Activated CD4-positive, alpha-beta memory T cell treated with anti-CD3 and anti-CD28 coated beads for 36 hours (primary cell): ENCODE data around the gene DNAJC1. TPM values are rescaled to one million over a fixed set of nuclear protein-coding genes. Genes with fewer than 3 reads are reported as not detected.
"Not testable (repeated sequence)": the region's sequence is repeated elsewhere in the genome, so short reads cannot be mapped to it uniquely, and the experiment has no call there.

Experiments
- CTCF ChIA-PET: fragments of 350-600 bp; sonication (Branson Sonifier 250); formaldehyde crosslinking; loops from one replicate; lab custom pipeline; 2021; ENCODE audit warnings: antibody characterized with exemption, inconsistent platforms; lab: Charles Lee
- POLR2A ChIA-PET: fragments of 350-600 bp; sonication (Branson Sonifier 250); formaldehyde crosslinking; loops from one replicate; lab custom pipeline; 2021; ENCODE audit warnings: antibody characterized with exemption; lab: Charles Lee
- DNase-seq: peaks from one replicate; pipeline ENCODE4 v3.0.0-alpha.2; 2020
- H3K27ac Mint-ChIP-seq: one replicate; pipeline ENCODE4 v1.8.0; 2021; ENCODE audit warnings: mixed read lengths
- H3K27me3 Mint-ChIP-seq: one replicate; pipeline ENCODE4 v1.8.0; 2021; ENCODE audit warnings: mixed read lengths
- H3K36me3 Mint-ChIP-seq: one replicate; pipeline ENCODE4 v1.8.0; 2021; ENCODE audit warnings: mixed read lengths
- H3K4me1 Mint-ChIP-seq: one replicate; pipeline ENCODE4 v1.8.0; 2021; ENCODE audit warnings: low read depth, mixed read lengths
- H3K4me3 Mint-ChIP-seq: one replicate; pipeline ENCODE4 v1.8.0; 2021; ENCODE audit warnings: mild to moderate bottlenecking, mixed read lengths
- H3K9me3 Mint-ChIP-seq: one replicate; pipeline ENCODE4 v1.8.0; 2021; ENCODE audit warnings: mixed read lengths
- intact Hi-C: fragments of 100-400 bp; cut with micrococcal nuclease; formaldehyde crosslinking; loops from one replicate; pipeline ENCODE4 v1.15.1; 2023
- total RNA-seq, 2 experiments: library from RNA; stranded (reverse); gene quantifications; one replicate each; pipeline ENCODE4 v1.2.3, GENCODE V29; 2021

DNAJC1 gene, protein sequence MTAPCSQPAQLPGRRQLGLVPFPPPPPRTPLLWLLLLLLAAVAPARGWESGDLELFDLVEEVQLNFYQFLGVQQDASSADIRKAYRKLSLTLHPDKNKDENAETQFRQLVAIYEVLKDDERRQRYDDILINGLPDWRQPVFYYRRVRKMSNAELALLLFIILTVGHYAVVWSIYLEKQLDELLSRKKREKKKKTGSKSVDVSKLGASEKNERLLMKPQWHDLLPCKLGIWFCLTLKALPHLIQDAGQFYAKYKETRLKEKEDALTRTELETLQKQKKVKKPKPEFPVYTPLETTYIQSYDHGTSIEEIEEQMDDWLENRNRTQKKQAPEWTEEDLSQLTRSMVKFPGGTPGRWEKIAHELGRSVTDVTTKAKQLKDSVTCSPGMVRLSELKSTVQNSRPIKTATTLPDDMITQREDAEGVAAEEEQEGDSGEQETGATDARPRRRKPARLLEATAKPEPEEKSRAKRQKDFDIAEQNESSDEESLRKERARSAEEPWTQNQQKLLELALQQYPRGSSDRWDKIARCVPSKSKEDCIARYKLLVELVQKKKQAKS
- total RNA-seq, result 10 to 100 TPM; 24.0 to 24.8 TPM

DNA sequence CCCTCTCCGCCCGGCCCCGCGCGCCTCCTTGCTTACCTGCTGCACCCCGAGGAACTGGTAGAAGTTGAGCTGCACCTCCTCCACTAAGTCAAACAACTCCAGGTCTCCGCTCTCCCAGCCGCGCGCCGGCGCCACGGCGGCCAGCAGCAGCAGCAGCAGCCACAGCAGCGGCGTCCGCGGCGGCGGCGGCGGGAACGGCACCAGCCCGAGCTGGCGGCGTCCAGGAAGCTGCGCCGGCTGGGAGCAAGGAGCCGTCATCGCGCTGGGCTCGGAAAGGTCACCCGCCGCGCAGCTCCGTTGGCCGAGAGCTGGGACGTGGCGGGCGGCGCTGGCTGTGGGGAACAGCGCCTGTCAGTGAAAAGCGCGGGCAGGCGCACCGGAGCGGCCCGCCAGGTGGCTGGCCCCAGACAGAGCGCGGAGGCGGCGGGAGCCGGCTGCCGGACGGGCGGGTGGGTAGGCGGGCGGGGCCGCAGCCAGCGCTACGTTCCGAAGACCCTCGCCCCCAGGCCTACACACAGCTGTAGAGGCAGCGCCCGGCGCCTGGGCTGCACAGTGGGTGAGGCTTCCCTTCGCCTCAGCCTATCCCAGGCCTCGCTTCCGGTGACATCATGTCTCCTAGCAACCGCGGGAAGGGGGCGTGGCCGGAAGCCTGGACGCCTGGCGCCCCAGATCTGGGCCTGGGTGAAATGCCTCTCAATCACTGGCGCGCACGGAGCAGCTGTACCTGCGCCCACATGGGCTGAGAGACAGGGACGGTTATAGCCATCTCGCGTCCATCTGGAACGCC lies at the start of gene DNAJC1:
Gene DNAJC1, minus strand, starts transcription at position 554 of the 787 bp plus-strand sequence. Its CDS starts 296 bp downstream, at position 258.
- Mint-ChIP-seq H3K9me3 (peaks cover 6% of the 10 kb centered on the region), H3K4me1 (peaks cover 37% of the 10 kb centered on the region), H3K27ac (peak within 1 kb of the TSS; percentile 81), H3K27me3 (peaks cover 6% of the 10 kb centered on the region), H3K4me3 (peak within 1 kb of the TSS; percentile 87), H3K36me3 (peaks cover 7% of the 10 kb centered on the region)
- intact Hi-C loops, result loop anchor here (1.0 to 10.0 kb wide), 10 partner anchors 19 to 1091 kb away; partner anchors contain the start of genes BMI1 and MSRB2
- peak; percentile 99 for DNase-seq
- ChIA-PET CTCF (interaction anchor here (0.8 to 3.4 kb wide), 10 partner anchors 9 to 509 kb away, joined by 3 to 41 read pairs (median 4); partner anchors contain the start of gene SKIDA1), POLR2A (interaction anchor here (0.6 to 2.2 kb wide), 12 partner anchors 12 to 1436 kb away, joined by 3 to 12 read pairs (median 4); partner anchors contain the start of genes COMMD3, OTUD1 and SPAG6)

DNA sequence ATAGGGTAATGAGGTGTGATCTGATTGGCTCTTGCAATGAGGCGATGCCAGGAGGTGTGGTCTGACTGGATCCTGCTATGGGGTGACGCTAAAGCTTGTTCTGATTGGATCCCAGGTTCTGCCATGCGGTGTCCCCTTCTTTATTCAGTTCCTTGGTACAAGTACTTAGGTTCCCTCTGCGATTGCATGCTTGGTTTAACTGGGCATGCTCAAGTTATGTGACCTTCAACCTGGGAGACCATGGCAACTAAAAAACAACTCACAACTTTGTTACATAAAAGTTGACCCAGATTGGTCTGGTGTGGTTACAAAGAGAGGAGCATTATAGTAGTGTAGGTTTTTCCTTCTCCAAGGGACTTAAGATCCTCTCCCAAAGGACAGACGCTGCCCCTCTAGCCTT lies 49.5 kb upstream of the DNAJC1 start:
- intact Hi-C loops, result no loop called here
- Mint-ChIP-seq H3K36me3 (peaks cover 2% of the 10 kb centered on the region), H3K9me3 (peaks cover 7% of the 10 kb centered on the region), H3K27me3 (no peaks in the 10 kb centered on the region), H3K4me1 (no peaks in the 10 kb centered on the region), H3K27ac (no peak overlapping the region), H3K4me3 (no peak overlapping the region)
- CTCF ChIA-PET, result no interaction called here
- POLR2A ChIA-PET, result no interaction called here
- DNase-seq, result no peak

DNA sequence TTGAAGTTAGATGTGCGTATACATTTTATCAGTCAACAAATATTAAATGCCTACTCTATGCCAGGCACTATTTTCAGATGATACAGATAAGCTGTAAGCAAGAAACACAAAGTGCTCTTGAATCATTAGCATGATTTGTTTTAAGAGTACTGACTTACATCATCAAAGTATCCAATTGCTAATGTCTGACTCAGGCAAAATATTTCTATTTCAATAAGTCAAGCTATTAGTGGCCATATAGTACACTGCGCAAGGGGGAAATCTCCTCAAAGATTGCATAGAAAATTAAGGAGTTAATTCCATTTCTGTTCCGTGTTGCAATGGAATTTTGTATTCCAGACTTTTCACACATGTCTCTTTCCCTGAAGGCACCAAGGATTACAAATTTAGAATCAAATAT lies 46.1 kb upstream of the DNAJC1 start:
- no peak for DNase-seq
- no peaks in the 10 kb centered on the region for H3K27me3 Mint-ChIP-seq
- ChIA-PET POLR2A (no interaction called here), CTCF (no interaction called here)
- H3K4me1 Mint-ChIP-seq, result no peaks in the 10 kb centered on the region
- H3K36me3 Mint-ChIP-seq, result no peaks in the 10 kb centered on the region
- peaks cover 4% of the 10 kb centered on the region for H3K9me3 Mint-ChIP-seq
- H3K4me3 Mint-ChIP-seq, result no peak overlapping the region
- no peak overlapping the region for H3K27ac Mint-ChIP-seq
- intact Hi-C loops, result no loop called here

DNA sequence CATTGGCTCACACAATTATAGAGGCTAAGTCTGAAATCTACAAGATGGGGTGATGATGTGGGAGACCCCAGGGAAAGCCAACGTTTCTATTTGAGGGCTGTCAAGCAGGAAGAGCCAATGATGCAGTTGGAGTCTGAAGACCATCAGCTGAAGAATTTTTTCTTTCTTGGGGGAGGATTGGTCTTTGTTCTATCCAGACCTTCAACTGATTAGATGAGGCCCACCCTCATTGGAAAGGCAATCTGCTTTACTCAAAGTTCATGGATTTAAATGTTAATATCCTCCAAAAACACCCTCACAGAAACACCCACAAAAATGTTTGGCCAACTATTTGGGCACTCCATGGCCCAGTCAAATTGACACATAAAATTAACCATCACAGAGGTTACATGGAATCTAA lies 44.3 kb upstream of the DNAJC1 start:
- POLR2A ChIA-PET, result no interaction called here
- no peaks in the 10 kb centered on the region for H3K36me3 Mint-ChIP-seq
- CTCF ChIA-PET, result no interaction called here
- no peak for DNase-seq
- intact Hi-C loops, result no loop called here
- no peak overlapping the region for H3K4me3 Mint-ChIP-seq
- H3K27ac Mint-ChIP-seq, result no peak overlapping the region
- H3K9me3 Mint-ChIP-seq, result no peaks in the 10 kb centered on the region
- H3K4me1 Mint-ChIP-seq, result no peaks in the 10 kb centered on the region
- H3K27me3 Mint-ChIP-seq, result no peaks in the 10 kb centered on the region

DNA sequence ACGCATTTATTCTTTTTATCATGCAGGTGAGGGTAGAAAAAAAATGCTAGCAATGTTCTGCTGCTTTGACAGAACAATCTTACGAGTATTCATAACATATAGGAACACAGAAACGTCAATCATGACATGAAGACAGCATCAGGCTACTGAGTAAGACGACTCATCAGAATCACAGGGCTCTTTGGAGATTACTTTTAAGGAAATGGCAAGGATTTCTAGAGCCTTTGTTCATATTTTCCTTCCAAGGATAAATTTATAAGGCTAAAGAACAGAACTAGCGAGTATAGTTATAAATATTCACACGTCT lies 39.8 kb upstream of the DNAJC1 start:
- ChIA-PET CTCF (no interaction called here), POLR2A (no interaction called here)
- Mint-ChIP-seq H3K4me3 (no peak overlapping the region), H3K36me3 (no peaks in the 10 kb centered on the region), H3K4me1 (no peaks in the 10 kb centered on the region), H3K9me3 (no peaks in the 10 kb centered on the region), H3K27ac (no peak overlapping the region), H3K27me3 (peaks cover 15% of the 10 kb centered on the region)
- no peak for DNase-seq
- intact Hi-C loops, result no loop called here

DNA sequence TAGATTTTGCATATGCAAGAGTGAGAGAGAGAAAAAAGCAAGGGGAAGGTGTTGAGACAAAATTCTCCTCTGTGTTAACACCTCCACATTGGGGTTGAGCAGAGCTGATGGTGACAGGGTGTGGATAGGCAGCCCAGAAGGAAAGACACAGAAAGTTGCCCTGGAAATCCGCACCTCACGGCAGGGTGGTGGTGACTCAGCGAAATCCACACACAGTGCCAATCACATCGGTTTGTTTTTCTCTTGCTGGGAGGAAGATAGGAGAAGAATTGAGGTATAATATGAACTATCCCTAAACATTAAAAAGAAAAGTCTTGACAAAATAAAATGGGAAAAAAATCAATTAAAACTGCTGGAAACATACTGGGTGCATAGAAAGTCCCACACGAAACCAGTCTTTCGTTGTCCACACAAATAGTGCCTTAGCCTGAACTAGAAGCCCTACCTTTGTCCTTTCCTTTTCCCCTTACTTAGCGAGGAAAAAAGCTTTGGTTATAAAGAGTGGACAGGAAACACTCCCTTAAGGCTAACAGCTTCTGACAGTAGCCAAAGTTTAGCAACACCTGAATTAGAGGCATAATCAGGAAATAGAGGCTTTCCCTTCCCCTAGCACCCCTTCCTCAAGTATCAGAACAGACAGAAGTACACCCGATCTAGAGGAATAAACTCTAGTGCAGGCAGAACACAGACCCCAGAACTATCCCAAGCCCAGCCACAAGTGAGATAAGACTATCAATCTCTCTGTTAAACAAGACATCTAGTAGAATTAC lies 39.2 kb upstream of the DNAJC1 start:
- DNase-seq, result no peak
- H3K27ac Mint-ChIP-seq, result no peak overlapping the region
- ChIA-PET CTCF (no interaction called here), POLR2A (no interaction called here)
- no peaks in the 10 kb centered on the region for H3K9me3 Mint-ChIP-seq
- H3K36me3 Mint-ChIP-seq, result no peaks in the 10 kb centered on the region
- intact Hi-C loops, result no loop called here
- peaks cover 21% of the 10 kb centered on the region for H3K27me3 Mint-ChIP-seq
- no peaks in the 10 kb centered on the region for H3K4me1 Mint-ChIP-seq
- no peak overlapping the region for H3K4me3 Mint-ChIP-seq

DNA sequence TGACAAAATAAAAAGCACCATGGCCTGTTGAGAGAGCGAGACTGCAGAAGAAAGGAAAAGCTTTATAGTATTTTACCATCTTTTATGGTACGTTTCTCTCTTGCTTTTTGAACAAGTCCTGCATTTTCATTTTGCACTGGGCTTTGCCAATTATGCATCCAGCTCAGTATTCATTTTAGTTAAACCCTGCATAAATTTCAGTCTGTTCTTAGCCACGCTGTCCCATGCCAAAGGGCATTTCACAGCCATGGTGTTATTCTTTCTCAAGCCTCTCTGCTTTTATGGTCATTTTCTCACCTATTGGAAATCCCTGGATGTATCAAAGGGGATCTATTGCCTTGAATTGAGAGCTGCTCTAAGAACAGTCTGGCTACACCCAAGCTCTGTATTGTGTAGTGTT lies 30.8 kb upstream of the DNAJC1 start:
- Mint-ChIP-seq H3K4me1 (peaks cover 4% of the 10 kb centered on the region), H3K27ac (no peak overlapping the region), H3K4me3 (no peak overlapping the region), H3K36me3 (peaks cover 7% of the 10 kb centered on the region), H3K9me3 (peaks cover 18% of the 10 kb centered on the region), H3K27me3 (peaks cover 28% of the 10 kb centered on the region)
- POLR2A ChIA-PET, result no interaction called here
- intact Hi-C loops, result no loop called here
- CTCF ChIA-PET, result interaction anchor here (0.6 to 1.4 kb wide), 2 partner anchors 23 to 41 kb away, joined by 3 to 4 read pairs; no protein-coding TSS in a partner anchor
- DNase-seq, result no peak

DNA sequence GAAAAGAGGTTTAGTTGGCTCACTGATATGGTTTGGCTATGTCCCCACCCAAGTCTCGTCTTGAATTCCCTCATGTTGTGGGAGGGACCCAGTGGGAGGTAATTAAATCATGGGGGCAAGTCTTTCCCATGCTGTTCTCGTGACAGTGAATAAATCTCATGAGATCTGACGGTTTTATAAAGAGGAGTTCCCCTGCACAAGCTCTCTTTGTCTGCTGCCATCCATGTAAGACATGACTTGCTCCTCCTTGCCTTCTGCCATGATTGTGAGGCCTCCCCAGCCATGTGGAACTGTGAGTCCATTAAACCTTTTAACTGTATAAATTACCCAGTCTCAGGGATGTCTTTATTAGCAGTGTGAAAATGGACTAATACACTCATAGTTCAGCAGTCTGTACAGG lies 28.7 kb upstream of the DNAJC1 start:
- H3K27ac Mint-ChIP-seq, H3K4me3 Mint-ChIP-seq, intact Hi-C loops, DNase-seq, POLR2A ChIA-PET, H3K36me3 Mint-ChIP-seq, CTCF ChIA-PET, H3K4me1 Mint-ChIP-seq: not testable (repeated sequence)
- Mint-ChIP-seq H3K9me3 (peaks cover 18% of the 10 kb centered on the region), H3K27me3 (peaks cover 21% of the 10 kb centered on the region)

DNA sequence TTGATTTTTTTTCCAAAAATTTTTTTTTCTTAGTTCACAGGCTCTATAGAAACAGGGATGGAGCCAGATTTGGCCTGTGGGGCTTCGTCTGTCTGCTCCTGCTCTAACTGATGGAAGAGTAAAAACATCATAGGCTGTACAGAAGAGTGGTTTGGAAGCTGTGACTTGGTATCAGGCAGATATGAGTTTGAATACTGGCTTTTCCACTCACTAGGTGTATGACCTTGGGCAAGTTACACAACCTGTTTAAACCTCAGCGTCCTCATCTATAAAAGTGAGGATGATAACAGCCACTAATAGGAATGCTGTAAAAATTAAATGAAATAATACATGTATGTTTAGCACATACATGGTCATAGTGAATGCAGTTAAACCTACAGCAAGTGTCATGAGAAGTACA lies 26.9 kb upstream of the DNAJC1 start:
- CTCF ChIA-PET, result no interaction called here
- H3K4me3 Mint-ChIP-seq, result no peak overlapping the region
- intact Hi-C loops, result no loop called here

DNA sequence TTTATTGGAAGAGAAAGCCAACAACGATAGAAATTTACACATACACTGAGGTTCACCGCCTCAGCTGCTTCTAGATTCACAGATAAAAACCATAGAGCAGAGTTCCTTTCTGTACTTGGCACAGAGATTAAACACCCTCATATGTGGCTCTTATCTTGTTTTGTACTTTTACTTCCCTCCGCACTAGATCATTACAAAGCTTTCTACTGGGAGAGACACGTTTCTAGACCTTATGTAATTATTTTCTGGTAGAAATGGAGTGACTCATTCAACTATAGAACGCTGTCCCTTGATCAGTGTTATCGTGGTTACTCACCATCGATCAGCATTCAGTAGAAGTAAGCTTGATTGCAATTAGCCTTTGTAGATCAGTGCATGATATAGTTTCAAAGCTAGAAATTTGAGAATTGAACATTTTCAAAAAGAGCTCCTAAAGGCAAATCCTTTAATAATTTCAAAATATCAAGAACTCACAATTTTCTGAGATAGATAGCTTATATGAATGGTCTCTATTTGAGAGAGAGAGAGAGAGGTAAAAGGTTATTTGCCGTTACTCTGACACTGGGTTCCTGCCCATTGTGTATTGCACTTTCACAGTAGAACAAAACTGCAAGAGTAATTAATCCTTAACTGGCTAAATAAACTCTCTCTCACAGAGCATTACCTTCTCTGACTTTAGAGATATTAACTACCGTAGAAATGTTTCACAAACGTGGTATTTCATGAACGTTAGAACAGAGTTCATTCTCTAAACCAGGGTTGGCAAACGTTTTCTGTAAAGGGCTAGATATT lies 26.1 kb upstream of the DNAJC1 start:
- Mint-ChIP-seq H3K4me1 (peaks cover 8% of the 10 kb centered on the region), H3K4me3 (no peak overlapping the region), H3K27me3 (peaks cover 12% of the 10 kb centered on the region), H3K36me3 (peaks cover 3% of the 10 kb centered on the region), H3K27ac (no peak overlapping the region), H3K9me3 (peaks cover 6% of the 10 kb centered on the region)
- ChIA-PET POLR2A (no interaction called here), CTCF (interaction anchor here (0.8 to 1.3 kb wide), 3 partner anchors 15 to 36 kb away, joined by 3 to 6 read pairs (median 3); no protein-coding TSS in a partner anchor)
- intact Hi-C loops, result no loop called here
- no peak for DNase-seq

More for the DNA sequence above, 26.9 kb upstream of the DNAJC1 start:
- H3K27ac Mint-ChIP-seq, result no peak overlapping the region
- peaks cover 8% of the 10 kb centered on the region for H3K4me1 Mint-ChIP-seq
- no peak for DNase-seq
- POLR2A ChIA-PET, result no interaction called here
- peaks cover 16% of the 10 kb centered on the region for H3K27me3 Mint-ChIP-seq
- H3K36me3 Mint-ChIP-seq, result peaks cover 5% of the 10 kb centered on the region
- H3K9me3 Mint-ChIP-seq, result peaks cover 11% of the 10 kb centered on the region
